Muscle of back (tissue), 11 donors: ENCODE results near the gene GRIN2A. TPM values are rescaled to one million over a fixed set of nuclear protein-coding genes. Genes with fewer than 3 reads are reported as not detected.

ENCODE experiments used
- DNase-seq, 3 donors: peaks; one replicate each; pipeline versions ENCODE4 v3.0.0 to v3.0.0-alpha.2; 2013
- polyA plus RNA-seq, 10 donors: library from polyadenylated mRNA; unstranded; fragments of 120-200 nt; gene quantifications; one replicate each; pipeline ENCODE4 v1.2.1, GENCODE V29; 2013; ENCODE audit not compliant: insufficient read length in 10 of 10

GRIN2A gene
- polyA plus RNA-seq, 10 donors: 0.22 to 0.66 (median 0.34) TPM

- no peak for DNase-seq
Measured at GRCh38 chr16:10088380-10088793, 93.8 kb downstream of the GRIN2A start.

GRCh38 chr16:10087151-10087550 is 95.1 kb downstream of the GRIN2A start:
- DNase-seq: no peak

DNA sequence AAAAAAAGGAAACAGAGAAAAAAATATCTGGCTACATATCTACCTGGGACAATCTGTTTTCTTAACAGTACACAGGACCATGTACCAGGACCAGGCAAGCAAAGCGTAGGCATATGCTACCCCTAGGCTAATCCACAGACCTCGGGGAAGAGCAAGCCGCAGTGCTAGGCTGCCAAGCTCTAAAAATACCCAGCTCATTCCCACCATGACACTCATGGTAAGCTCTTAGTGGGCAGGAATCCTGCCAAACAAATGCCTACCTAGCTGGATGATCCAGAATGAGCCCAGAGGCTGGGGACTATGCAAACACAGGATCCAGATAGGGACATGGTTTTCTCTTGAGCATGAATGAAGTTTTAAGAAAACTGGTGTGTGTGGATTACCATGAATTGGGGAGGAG is 95.6 kb downstream of the GRIN2A start:
- no peak for DNase-seq

DNA sequence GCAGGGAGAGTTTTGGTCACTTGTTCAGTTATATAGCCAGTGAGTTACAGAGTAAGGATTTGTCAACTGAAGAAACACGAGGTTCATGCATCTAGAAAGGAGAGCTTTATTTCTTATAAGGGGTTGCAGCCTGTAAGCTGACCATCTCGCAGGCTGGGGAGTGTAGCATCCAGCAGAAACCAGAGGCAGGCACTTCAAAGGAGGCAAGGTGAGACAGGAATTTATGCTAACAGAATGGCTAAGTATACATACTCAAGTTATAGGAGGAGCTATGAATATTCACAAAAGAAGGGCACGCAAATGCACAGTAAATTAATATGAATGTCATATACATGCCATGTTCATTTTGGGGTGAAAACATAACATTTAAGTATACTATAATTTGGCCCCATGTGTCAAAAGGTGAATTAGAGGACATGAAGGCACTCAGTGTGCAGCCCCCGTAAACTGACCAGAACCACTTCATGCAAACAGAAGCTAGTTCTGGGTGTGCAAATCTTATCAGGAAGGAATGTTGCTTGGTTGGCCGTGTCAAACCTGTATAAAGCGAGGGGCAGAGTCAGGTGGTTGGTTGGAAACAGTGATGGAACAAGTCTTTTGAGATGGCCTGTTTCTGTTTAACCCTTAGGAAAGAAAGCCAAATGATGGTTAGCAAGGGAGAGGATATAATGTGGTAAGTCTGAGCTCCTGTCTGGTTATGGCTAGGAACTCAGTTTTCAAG is 97.0 kb downstream of the GRIN2A start:
- DNase-seq: no peak

DNA sequence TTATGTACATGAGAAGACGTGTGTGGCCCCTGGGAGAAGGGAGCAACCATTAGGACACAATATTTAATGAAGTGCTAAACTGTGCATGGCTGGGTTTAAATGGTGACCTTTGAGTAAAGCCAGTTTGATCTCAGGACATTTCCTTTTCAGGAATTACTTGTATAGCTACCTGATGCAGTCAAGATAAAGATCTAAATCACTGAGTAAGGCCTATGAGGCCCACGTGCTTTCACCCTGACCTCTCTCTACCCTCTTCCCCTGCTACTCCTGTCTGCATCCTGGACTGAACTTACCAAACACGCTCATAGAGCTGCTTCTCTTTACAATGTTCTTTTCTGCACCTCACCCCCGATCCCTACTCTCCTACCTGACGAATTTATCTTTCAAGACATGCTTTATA is 98.9 kb downstream of the GRIN2A start:
- no peak for DNase-seq

DNA sequence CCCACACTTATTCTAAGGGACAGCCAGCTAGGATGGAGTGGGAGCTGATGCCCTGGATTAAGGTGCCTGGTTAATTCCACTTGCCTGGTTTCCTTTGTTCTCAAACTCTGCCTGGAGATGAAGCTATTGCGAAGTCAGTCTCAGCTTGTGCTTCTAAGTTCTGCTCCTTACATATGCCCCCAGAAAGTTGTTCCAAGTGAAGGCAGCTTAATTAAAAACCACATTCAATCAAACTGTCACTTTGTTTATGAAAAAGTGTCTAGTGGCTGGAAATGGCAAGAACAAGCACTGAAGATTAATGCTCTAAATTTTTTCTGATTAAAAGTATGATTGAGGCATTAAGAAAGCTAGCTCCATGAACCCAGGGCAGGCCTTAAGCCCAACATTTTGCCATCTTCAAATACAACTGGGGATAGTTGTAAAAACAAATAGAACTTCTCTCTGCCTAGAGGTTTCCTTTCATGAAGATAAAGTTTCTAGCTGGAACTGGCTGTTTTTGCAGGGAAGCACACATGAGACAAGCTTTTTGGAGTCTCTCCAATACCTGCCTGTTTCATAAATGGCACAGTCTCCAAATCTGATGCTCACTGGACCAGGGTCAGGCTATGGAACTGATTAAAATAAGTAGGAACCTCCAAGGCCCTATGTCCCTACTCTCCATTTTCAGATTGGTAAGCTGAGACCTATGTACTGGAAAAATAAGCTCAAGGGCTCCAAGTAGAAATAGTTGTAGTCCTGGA is 100.9 kb downstream of the GRIN2A start:
- no peak for DNase-seq

- DNase-seq: peak; percentile 40 to 85 (median 44)
Measured at GRCh38 chr16:10080051-10080772, 102.0 kb downstream of the GRIN2A start.

DNA sequence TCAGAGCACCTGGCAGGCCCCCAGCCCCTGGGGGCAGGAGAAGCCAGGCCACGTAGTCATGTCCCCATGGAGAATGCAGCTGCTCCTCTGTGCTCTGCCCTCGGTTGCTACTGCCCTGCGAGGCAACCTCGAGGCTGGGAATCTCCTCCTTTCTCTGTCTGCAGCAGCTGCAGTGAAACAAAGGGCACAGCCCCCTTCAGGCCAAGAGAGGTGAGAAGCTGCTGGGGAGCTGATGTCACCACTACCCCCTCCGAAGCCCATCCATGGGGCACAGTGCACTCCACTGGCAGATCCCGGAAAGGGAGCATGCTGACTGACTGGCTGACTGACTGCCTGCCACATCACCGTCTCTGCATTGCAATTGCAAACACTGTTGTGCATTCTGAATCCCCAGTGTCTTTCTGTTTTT is 103.7 kb downstream of the GRIN2A start:
- DNase-seq: no peak

DNA sequence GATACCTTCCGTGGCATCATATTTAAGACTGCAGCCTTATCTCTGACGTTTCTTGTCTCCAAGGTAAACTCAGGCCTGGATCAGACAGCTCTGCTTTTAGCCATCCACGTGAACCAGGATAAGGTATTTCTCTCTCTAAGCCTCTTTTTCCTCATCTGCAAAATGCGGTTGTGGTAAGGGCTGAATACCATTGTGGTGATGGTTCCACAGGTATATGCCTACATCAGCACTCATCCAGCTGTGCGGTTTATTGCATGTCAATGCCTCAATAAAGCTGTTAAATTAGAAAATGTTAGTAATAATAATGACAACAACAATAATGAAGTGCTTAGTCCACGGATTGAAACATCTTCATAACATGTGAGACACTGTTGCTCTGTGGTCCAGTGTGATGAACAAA is 104.4 kb downstream of the GRIN2A start:
- DNase-seq: no peak

DNA sequence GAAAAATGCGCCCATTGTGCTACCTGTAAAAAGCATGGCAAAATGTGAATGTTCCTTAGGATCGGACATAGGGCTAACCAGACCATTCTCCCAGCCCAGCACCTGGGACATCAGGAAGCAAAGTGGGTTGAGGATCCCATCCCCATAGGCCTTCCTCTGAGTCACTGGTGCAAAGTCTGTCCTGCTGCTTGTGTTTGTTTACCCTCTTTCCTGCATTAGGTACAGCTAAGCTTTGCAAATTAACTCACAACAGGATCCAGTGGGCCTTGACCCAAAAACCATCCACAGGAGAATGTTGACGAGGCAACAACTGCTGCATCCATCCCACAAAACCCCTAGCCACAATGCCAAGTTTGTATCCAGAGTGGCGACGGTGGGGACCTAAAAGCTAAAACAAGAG is 106.2 kb downstream of the GRIN2A start:
- no peak for DNase-seq

DNA sequence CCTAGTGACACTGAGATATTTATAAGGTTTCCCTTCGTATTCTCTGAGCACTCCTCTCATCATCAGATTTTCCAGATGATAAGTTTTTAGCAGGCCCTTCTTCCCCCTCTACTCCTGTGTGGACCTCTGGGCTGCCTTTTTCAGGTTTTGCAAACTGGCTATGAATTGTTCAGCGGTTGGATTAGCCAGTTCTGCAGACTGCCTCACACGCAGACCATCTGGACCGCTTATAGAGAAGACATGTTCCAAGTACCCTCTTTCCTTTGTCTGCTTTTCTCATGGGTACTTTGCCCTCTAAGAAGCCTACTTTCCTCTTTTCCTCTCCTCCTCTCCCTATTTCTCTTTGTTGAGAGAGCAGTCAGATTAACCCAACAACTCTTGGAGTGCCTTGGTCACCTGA is 111.6 kb downstream of the GRIN2A start:
- no peak for DNase-seq

DNA sequence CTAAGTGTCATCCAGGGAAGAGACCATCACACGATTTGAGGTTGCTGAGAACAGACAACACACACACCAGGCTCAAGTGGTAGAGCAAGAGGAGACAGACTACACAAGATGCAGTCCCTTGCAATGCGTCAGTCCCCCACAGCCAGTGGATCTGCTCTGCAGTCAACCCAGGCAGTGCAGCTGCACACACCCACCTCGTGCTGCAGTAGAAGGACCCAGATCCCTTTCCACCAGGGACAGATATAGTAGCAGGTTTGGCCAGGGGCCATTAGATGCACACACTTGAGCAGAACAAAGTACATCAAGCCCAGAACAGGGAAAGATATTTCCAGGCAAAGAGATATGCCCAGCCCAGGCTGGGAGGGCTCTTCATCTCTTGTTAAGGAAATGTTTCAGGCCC is 112.9 kb downstream of the GRIN2A start:
- peak in 1 of 3 donors; percentile 7 for DNase-seq

DNA sequence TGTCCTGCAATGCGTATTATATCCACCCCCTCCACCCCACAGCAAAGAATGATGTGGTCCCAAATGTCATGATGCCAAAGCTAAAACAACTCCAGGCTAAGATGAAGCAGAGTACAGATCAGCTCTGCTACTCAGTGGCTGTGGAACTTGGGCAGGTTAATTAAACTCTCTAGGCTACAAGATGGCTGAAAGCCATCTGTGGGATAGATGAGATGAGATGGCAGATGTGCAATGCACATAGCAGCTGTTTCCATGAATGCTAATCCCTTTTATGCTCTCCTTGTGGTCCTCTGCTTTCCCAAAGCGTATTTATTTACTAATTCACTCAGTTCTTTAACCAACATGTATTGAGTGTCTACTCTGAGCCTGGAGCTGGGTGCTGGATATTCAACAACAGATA is 114.4 kb downstream of the GRIN2A start:
- DNase-seq: peak in 1 of 3 donors; percentile 26

GRCh38 chr16:10067406-10067805 is 114.8 kb downstream of the GRIN2A start:
- DNase-seq: peak in 1 of 3 donors; percentile 30

DNA sequence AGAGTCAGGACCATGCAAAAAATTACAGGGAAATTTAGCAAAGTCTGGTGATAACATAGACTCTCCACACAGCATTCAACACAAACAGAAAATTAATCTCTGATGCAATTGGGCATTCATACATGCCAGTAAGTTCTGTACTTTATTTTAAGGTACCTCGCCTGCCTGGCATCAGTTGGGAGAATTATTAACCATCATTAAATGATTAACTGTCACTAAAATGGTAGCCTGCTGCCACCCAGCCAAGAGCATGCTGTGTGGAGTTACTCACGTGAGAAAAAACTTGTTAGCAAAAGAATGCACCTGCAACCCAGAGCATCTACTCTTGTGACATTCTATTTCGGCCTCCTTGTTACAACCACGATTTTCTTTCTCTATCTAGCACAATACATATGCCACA is 117.2 kb downstream of the GRIN2A start:
- no peak for DNase-seq

- DNase-seq: no peak
Measured at GRCh38 chr16:10048850-10049249, 133.4 kb downstream of the GRIN2A start.

DNA sequence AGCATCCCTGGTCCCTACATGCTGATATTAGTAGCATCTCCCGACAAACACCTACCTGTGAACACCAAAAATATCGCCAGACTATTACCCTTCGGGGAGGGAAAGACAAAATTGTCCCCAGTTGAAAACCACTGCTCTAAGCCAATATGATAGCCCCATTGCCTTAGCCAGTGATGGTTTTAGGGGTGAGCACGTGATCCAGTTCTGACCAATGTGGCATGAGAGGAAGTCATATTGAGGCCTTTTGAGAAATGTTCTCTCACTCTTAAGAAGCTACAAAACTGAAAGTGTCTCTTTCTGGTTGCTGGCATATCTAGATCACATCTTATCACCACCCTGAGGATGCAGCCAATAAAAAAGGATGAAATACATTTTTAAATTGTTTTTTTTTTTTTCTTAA is 136.3 kb downstream of the GRIN2A start:
- no peak for DNase-seq

- DNase-seq: no peak
Measured at GRCh38 chr16:10045291-10045775, 136.9 kb downstream of the GRIN2A start.

- no peak for DNase-seq
Measured at GRCh38 chr16:10040136-10041080, 141.8 kb downstream of the GRIN2A start.

DNA sequence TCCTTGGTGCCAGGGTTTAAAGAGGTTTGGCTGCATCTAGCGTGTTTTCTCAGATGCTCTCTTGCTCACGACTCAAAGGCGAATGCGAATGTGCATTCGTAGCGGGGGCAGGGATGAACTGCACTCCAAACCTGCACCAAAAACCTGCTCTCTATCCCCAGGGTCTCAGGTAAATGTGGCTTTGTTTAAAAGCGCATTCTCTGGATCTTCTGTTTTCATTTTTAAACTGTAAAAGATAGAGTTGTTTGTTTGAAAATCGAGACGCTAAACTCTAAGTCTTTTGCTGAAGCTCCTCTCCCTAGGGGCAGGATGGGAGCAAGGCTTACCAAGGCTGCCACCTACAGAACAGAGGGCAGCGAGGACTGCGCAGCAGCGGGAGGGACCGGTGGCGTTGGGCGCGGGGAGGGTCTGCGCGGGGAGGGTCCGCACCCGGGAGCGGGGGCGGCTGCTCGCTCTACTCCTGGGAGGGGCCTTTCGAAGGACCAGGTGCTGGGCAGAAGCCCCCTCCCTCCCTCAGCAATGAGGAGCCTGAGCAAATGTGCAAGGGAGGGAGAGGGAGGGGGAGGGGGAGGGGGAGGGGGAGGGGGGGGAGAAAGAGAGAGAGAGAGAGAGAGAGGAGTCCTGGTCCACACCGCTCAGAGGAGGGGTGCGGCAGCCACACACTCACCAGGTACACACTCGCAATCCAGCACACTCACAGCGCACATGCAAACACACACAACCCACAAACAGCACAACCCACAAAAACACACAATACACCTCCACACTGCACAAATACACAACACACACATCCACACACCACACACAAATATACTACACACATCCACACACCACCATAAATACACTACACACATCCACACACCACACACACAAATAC is 142.8 kb downstream of the GRIN2A start:
- peak; percentile 1 to 47 (median 3) for DNase-seq
